CD4-positive, alpha-beta T cell treated with Interleukin-15 for 1 hour (primary cell): ENCODE results near the gene CCDC81.

ENCODE experiments used
- DNase-seq: peaks from one replicate; pipeline ENCODE4 v3.0.0-alpha.2; 2020

The CCDC81 gene

GRCh38 chr11:86442827-86443226 is 68.1 kb downstream of the CCDC81 start:
- no peak for DNase-seq

GRCh38 chr11:86443415-86443814 is 68.7 kb downstream of the CCDC81 start:
- no peak for DNase-seq

DNA sequence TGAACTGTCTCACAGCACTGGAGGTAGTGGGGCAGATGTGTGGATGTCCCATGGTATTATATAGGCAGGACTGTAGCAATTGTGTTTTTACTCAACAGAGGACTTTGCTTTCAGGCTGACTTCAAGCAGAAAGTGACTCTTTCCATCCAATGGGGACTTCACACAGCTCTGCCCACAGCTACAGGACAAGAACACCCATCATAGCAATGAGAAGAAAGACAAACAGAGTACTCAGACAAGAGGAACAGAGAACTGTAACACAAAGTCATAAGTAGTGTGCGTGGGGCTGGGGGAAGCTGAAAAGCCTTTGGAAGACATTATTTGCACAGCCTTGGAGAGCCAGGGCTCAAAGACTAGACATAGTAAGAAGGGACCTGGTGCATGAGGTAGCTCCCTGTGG is 70.3 kb downstream of the CCDC81 start:
- no peak for DNase-seq

- DNase-seq: no peak
Measured at GRCh38 chr11:86446163-86446923, 71.7 kb downstream of the CCDC81 start.

DNA sequence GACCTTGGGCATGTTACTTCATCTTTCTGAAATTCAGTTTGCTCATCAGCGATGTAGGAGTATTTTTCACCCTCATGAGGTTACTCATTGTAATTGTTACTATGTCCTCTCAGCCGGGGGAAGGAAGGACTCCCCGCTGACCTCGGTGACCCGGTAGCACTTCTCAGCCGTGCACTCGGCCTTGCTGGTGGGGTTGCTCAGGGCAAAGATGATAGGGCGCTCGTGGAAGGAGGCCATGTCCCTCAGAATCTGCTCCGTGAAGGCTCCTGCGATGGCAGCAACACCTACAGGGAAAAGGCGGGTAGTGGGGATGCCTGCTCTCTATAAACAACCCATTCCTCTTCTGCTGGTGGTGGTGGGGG is 72.2 kb downstream of the CCDC81 start:
- no peak for DNase-seq

DNA sequence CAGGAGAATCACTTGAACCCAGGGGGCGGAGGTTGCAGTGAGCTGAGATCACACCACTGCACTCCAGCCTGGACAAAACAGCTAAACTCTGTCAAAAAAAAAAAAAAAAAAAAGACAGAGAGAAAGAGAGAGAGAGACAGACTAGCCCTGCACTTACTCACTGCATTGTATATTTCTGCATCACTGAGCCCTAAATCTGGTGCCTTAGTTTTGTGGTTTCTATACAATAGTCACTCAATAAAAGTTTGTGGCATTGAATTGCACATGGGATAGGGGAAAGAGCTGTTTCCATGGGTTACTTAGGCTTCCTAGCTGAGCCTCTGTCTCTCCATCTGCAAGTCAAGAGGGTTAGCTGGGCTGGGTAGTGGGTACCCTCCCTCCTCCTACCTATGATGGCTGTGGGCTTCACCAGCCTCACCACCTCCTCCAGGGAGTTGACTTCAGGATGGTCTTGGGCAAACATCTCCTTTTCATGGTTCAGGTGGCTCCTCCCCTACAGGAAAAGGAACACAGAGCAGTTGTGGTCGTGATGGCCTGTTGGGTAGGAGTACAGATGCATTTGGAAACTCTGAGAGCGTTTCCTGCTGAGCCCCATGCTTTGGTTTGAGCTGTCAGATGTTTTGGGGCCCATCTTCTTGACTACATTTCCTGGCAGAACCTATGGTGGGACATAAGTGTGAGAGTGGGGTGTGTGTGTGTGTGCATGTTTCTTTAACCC is 73.2 kb downstream of the CCDC81 start:
- DNase-seq: no peak

DNA sequence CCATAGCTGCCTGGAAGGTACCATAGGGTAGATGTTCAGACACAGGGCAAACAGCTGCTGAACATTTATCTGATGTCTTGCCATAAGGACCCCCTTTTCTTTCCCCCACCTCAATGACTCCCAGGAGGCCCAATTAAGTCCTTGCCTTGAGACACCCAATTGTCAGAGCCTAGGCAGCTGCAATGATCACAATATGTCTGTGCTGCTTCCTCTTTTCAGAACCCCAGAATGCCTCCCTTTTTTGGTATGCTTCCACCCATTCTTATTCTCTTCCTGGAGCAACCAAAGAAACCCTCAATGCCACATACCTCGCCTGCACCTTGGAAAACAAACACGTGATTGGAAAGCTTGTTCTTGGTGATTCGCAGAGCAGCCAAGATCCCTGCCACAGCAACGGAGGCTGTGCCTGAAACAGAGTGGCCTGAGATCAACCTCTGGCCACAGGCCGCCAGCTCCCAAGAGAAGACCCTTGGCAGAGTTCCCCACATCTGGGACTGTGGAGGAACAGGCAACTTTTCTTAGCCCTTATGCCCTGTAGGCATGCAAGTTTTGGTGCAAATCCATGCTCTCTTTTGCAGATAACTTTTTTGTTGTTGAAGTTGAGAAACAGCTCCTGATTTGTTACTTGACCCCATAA is 75.4 kb downstream of the CCDC81 start:
- no peak for DNase-seq

- DNase-seq: no peak
Measured at GRCh38 chr11:86453290-86454030, 78.8 kb downstream of the CCDC81 start.

GRCh38 chr11:86456075-86456939 is 81.6 kb downstream of the CCDC81 start:
- peak; percentile 58 for DNase-seq

- DNase-seq: no peak
Measured at GRCh38 chr11:86458294-86459001, 83.8 kb downstream of the CCDC81 start.

- no peak for DNase-seq
Measured at GRCh38 chr11:86459002-86459385, 84.3 kb downstream of the CCDC81 start.

GRCh38 chr11:86459682-86460460 is 85.2 kb downstream of the CCDC81 start:
- DNase-seq: no peak

- no peak for DNase-seq
Measured at GRCh38 chr11:86460461-86461385, 86.0 kb downstream of the CCDC81 start.

DNA sequence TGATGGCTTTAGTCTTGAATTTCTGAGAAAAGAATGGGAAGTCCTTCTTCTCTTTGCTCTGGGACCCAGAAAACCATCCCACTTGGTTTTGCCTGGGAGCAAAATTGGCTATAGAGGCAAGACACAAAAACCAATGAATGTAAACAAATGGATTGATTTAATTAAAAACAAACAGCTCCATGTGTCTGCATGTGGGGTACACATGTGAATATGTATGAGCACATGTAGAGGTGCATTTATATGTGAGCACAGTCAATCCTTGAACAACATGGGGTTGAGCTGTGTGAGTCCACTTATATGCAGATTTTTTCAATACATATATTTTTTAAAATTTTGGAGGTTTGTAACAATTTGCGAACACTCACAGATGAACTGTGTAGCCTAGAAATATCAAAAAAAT is 87.2 kb downstream of the CCDC81 start:
- no peak for DNase-seq

DNA sequence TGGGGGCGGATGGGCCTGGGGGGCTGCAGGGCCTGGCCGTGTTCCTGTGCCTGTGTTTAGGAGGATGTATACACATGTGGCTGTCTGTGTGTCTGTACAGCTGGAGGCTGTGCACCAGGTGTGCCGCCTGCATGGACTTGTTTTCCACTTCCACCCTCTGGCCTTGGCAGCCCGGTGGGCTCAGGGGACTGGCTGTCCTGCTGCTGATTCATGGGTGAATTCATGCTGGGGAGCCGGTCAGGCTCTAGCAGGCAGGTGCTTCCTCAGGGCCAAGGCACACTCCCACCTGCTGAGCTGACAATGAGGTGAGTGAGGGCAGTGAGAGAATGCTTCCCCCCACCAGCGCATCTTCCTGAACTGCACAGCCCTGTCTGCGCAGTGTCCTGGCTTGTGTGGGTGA is 88.4 kb downstream of the CCDC81 start:
- DNase-seq: no peak

GRCh38 chr11:86463955-86464354 is 89.3 kb downstream of the CCDC81 start:
- DNase-seq: no peak

GRCh38 chr11:86464509-86465221 is 90.0 kb downstream of the CCDC81 start:
- DNase-seq: no peak

DNA sequence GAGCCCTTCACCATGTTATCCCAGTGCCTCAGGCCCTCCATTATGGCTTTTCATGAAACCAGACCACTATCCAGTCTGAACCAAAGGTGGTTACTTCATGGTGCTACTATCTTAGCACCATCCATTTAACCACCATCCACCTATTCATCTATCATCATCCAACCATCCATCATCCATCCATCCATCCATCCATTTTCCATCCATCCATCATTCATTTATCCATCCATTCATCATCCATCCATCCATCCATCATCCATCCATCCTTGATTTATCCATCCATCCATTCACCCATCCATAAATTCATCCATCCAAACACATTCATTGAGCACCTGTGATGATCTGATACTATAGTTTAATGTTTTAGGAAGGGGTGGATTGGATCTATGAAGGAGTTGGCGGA is 93.5 kb downstream of the CCDC81 start:
- no peak for DNase-seq
